K562 (cell line): ENCODE data around the gene MAZ. TPM values are rescaled to one million over a fixed set of nuclear protein-coding genes. Genes with fewer than 3 reads are reported as not detected.
A peak's percentile ranks its signal among the peaks of the same experiment; 100 is the strongest.

ENCODE experiments used
- C11orf30 ChIP-seq: fragments of 450-650 bp; IDR thresholded peaks from 2 replicates; pipeline ENCODE4 v1.6.1; 2016; ENCODE audit warnings: low read depth, mild to moderate bottlenecking
- MEIS2 ChIP-seq: fragments of 450-650 bp; IDR thresholded peaks from 2 replicates; pipeline ENCODE4 v1.6.1; 2014; ENCODE audit warnings: mild to moderate bottlenecking; ENCODE audit not compliant: partially characterized antibody
- PATZ1 ChIP-seq: fragments of 250-450 bp; sonication (Bioruptor Pico); IDR thresholded peaks from 2 replicates; pipeline ENCODE4 v1.5.0; 2020; ENCODE audit warnings: mild to moderate bottlenecking, borderline replicate concordance
- PCBP2 ChIP-seq: fragments of 200-400 bp; formaldehyde crosslinking; IDR thresholded peaks from 2 replicates; pipeline ENCODE4 v1.6.1; 2018; ENCODE audit warnings: low read length, low read depth, mild to moderate bottlenecking, moderate library complexity; ENCODE audit not compliant: poor library complexity, severe bottlenecking
- SAP30 ChIP-seq: fragments of 200-600 bp; sonication (generic); IDR thresholded peaks from 2 replicates; pipeline ENCODE4 v1.6.1; 2012; ENCODE audit warnings: borderline replicate concordance, low read depth, mild to moderate bottlenecking, moderate library complexity, low read length, control low read depth, inconsistent platforms; ENCODE audit not compliant: insufficient read depth, poor library complexity, severe bottlenecking
- SMARCE1 ChIP-seq: fragments of 450-650 bp; IDR thresholded peaks from 2 replicates; pipeline ENCODE4 v1.7.1; 2016; ENCODE audit warnings: mild to moderate bottlenecking
- SP1 ChIP-seq: sonication (generic); formaldehyde crosslinking; IDR thresholded peaks from 2 replicates; pipeline ENCODE4 v1.8.1; 2022; ENCODE audit warnings: mild to moderate bottlenecking, missing genetic modification reagents
- SUPT5H ChIP-seq: fragments of 450-650 bp; IDR thresholded peaks from 2 replicates; pipeline ENCODE4 v1.6.1; 2016
- TRIM25 ChIP-seq: fragments of 450-650 bp; IDR thresholded peaks from 2 replicates; pipeline ENCODE4 v1.7.0; 2016; ENCODE audit warnings: borderline replicate concordance
- ZKSCAN3 ChIP-seq: fragments of 250-450 bp; sonication (Bioruptor Pico); IDR thresholded peaks from 2 replicates; pipeline ENCODE4 v1.4.0; 2020
- ZSCAN29 ChIP-seq: fragments of 450-650 bp; IDR thresholded peaks from 2 replicates; pipeline ENCODE4 v1.6.1; 2017
- polyA plus RNA-seq, 8 experiments: library from polyadenylated mRNA; depleted of rRNA in 4 of 8; stranded (reverse) in 5 of 8; unstranded in 3 of 8; fragments of >200 nt; fragmentation: Nextera tagmentation in 2 of 8; fragmentation: Illumina TruSeq in 1 of 8; extraction: Ambion mirVana in 2 of 8; extraction: Trizol in 1 of 8; gene quantifications; 2 replicates each; pipeline versions ENCODE4 v1.2.1 to v1.2.3, GENCODE V29; 2011 to 2014; ENCODE audit warnings: inconsistent platforms in 1 of 8, missing spikeins in 1 of 8
- total RNA-seq, 7 experiments: library from RNA; depleted of rRNA in 6 of 7; stranded (reverse); fragments of >200 nt in 6 of 7; fragmentation: Illumina TruSeq in 2 of 7; extraction: Trizol in 2 of 7; gene quantifications; 2 replicates each; pipeline versions ENCODE4 v1.2.1 to v1.2.3, GENCODE V29; 2011 to 2021; ENCODE audit warnings: low replicate concordance in 1 of 7
- TF ChIP-seq, protein P1 (sequence below): sonication (generic); formaldehyde crosslinking; IDR thresholded peaks from 2 replicates; pipeline ENCODE4 v1.8.1; 2022; ENCODE audit warnings: missing genetic modification reagents
- TF ChIP-seq, protein P2 (sequence below): fragments of 250-450 bp; sonication (Bioruptor Pico); IDR thresholded peaks from 2 replicates; pipeline ENCODE4 v1.4.0; 2020
- TF ChIP-seq, protein P3 (sequence below): fragments of 450-650 bp; conservative IDR thresholded peaks from 2 replicates; pipeline ENCODE4 v1.6.1; 2016; ENCODE audit warnings: missing genetic modification characterization, low read depth, mild to moderate bottlenecking, missing compliant biosample characterization, moderate library complexity

Gene MAZ
- total and polyA plus RNA-seq, 9 of the 15 experiments (the other 6 are each of a cell fraction or from before 2014, with no cell fraction given) = 45.4 to 532 (median 250) TPM

DNA sequence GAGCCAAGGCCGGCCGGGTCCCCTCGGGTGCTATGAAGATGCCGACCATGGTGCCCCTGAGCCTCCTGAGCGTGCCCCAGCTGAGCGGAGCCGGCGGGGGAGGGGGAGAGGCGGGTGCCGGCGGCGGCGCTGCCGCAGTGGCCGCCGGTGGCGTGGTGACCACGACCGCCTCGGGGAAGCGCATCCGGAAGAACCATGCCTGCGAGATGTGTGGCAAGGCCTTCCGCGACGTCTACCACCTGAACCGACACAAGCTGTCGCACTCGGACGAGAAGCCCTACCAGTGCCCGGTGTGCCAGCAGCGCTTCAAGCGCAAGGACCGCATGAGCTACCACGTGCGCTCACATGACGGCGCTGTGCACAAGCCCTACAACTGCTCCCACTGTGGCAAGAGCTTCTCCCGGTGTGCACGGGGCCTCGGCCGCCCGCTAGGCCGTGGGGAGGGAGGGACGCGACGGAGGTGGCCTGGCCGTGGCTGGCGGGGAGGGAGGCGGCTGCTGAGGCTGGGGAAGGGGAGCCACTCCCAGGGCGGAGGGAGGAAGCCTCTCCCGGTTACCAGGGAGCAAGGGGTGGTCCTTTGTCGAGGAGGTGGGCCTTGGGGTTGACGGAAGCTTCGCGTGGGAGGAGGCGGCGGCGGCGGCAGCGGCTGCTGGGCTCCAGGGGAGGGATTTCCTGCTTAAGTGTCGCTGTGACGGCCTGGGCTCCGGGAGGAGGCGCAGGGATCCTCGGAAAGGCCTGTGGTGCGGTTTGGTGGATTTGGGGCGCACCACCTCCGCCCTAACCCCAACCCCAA, 1.3 kb downstream of the MAZ start (continued):
- TF ChIP-seq MEIS2 (peak; percentile 53), C11orf30 (no peak), ZKSCAN3 (CRISPR knock-in tag) (no peak), SAP30 (peak; percentile 86), PATZ1 (CRISPR knock-in tag) (no peak), SMARCE1 (no peak; the same call in 1 of the 2 replicates), SP1 (CRISPR knock-in tag) (peak; percentile 91), TRIM25 (no peak), ZSCAN29 (no peak), SUPT5H (peak; percentile 82), PCBP2 (no peak)
- TF ChIP-seq, protein P1, sequence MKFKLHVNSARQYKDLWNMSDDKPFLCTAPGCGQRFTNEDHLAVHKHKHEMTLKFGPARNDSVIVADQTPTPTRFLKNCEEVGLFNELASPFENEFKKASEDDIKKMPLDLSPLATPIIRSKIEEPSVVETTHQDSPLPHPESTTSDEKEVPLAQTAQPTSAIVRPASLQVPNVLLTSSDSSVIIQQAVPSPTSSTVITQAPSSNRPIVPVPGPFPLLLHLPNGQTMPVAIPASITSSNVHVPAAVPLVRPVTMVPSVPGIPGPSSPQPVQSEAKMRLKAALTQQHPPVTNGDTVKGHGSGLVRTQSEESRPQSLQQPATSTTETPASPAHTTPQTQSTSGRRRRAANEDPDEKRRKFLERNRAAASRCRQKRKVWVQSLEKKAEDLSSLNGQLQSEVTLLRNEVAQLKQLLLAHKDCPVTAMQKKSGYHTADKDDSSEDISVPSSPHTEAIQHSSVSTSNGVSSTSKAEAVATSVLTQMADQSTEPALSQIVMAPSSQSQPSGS = 0 out of 2 replicates have a peak, but pooled peaks have one; percentile 44
- TF ChIP-seq, protein P2, sequence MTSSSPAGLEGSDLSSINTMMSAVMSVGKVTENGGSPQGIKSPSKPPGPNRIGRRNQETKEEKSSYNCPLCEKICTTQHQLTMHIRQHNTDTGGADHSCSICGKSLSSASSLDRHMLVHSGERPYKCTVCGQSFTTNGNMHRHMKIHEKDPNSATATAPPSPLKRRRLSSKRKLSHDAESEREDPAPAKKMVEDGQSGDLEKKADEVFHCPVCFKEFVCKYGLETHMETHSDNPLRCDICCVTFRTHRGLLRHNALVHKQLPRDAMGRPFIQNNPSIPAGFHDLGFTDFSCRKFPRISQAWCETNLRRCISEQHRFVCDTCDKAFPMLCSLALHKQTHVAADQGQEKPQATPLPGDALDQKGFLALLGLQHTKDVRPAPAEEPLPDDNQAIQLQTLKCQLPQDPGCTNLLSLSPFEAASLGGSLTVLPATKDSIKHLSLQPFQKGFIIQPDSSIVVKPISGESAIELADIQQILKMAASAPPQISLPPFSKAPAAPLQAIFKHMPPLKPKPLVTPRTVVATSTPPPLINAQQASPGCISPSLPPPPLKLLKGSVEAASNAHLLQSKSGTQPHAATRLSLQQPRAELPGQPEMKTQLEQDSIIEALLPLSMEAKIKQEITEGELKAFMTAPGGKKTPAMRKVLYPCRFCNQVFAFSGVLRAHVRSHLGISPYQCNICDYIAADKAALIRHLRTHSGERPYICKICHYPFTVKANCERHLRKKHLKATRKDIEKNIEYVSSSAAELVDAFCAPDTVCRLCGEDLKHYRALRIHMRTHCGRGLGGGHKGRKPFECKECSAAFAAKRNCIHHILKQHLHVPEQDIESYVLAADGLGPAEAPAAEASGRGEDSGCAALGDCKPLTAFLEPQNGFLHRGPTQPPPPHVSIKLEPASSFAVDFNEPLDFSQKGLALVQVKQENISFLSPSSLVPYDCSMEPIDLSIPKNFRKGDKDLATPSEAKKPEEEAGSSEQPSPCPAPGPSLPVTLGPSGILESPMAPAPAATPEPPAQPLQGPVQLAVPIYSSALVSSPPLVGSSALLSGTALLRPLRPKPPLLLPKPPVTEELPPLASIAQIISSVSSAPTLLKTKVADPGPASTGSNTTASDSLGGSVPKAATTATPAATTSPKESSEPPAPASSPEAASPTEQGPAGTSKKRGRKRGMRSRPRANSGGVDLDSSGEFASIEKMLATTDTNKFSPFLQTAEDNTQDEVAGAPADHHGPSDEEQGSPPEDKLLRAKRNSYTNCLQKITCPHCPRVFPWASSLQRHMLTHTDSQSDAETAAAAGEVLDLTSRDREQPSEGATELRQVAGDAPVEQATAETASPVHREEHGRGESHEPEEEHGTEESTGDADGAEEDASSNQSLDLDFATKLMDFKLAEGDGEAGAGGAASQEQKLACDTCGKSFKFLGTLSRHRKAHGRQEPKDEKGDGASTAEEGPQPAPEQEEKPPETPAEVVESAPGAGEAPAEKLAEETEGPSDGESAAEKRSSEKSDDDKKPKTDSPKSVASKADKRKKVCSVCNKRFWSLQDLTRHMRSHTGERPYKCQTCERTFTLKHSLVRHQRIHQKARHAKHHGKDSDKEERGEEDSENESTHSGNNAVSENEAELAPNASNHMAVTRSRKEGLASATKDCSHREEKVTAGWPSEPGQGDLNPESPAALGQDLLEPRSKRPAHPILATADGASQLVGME (CRISPR knock-in tag) = peak; percentile 78
- TF ChIP-seq, protein P3, sequence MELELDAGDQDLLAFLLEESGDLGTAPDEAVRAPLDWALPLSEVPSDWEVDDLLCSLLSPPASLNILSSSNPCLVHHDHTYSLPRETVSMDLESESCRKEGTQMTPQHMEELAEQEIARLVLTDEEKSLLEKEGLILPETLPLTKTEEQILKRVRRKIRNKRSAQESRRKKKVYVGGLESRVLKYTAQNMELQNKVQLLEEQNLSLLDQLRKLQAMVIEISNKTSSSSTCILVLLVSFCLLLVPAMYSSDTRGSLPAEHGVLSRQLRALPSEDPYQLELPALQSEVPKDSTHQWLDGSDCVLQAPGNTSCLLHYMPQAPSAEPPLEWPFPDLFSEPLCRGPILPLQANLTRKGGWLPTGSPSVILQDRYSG (tag) = peak; percentile 52; the same call in 1 of the 2 replicates
